ENCODE data around the gene CRAT. TPM values are rescaled to one million over a fixed set of nuclear protein-coding genes. Genes with fewer than 3 reads are reported as not detected.
A peak's percentile ranks its signal among the peaks of the same experiment; 100 is the strongest.

The CRAT gene
- total and polyA plus RNA-seq, 5 experiments from 2014 or later = 10.7 to 15.5 (median 11.3) TPM

DNA sequence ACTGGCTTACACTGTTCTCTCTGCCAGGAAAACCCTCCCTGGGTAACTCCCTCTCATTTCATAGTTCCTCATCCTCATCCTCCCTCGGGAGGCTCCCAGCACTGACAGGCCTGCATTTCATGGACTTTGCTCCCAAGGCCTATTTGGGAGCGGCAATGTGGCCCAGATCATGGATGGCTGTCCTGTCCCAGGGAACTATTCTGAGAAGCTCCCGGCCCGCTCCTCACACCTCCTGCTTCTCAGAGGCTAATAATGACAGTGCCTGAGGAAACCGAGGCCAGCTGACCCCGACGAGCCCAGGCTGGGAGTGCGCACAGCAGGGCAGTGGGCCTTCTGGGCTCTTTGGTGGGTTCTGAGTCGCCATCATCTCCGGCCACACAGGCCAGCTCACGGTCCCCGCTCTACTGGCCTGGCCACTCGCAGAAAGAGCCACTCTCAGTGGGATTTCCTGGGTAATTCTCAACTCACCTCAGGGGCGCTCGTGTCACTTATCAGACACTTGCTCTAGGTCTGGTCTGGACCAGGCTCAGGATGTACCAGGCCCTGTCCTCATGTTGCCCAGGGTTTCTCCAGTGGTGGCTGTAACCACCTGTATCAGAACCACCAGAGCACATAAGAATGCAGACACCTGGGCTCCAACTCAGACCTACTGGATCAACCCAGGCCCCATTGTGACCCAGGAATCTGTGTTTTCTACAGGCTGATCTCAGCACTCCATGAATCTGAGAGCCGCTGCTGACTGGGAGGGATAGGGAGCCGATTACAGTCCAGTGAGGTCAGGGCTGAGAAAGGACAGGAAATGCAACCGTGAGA, 31.7 kb downstream of the CRAT start:
- DNase-seq (no peak), ATAC-seq (no peak)
- H3K27me3 Mint-ChIP-seq = no peaks in the 10 kb centered on the region
- no peaks in the 10 kb centered on the region for H3K9me3 Mint-ChIP-seq
- H3K27ac Mint-ChIP-seq = peak overlapping the region in 3 of 10 donors; percentile 24 to 79 (median 53)
- H3K36me3 Mint-ChIP-seq = no peaks in the 10 kb centered on the region
- POLR2A ChIA-PET = no interaction called here
- peak overlapping the region; percentile 36 to 88 (median 55) for H3K4me3 Mint-ChIP-seq
- H3K4me1 Mint-ChIP-seq = peaks cover 4 to 41% (median 28%) of the 10 kb centered on the region in 4 donors

DNA sequence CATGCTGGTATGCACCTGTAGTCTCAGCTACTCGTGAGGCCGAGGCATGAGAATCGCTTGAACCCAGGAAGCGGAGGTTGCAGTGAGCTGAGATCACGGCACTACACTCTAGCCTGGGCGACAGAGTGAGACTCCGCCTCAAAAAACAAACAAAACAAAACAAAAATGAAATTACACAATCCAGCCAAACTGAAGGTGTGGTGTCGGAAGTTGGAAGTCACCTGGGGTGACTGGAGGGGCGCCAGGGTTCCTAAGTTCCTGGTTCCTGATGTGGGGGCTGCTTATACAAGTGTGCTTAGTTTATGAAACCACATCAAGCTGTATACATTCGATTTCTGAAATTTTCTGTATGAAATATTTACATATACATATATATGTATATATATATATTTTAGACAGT, 33.4 kb downstream of the CRAT start:
- Mint-ChIP-seq H3K9me3 (no peaks in the 10 kb centered on the region), H3K27me3 (no peaks in the 10 kb centered on the region), H3K27ac (no peak overlapping the region), H3K4me1 (peaks cover 5 to 40% (median 27%) of the 10 kb centered on the region in 4 donors), H3K4me3 (no peak overlapping the region), H3K36me3 (no peaks in the 10 kb centered on the region)
- POLR2A ChIA-PET = no interaction called here
- no peak for DNase-seq
- no peak for ATAC-seq

DNA sequence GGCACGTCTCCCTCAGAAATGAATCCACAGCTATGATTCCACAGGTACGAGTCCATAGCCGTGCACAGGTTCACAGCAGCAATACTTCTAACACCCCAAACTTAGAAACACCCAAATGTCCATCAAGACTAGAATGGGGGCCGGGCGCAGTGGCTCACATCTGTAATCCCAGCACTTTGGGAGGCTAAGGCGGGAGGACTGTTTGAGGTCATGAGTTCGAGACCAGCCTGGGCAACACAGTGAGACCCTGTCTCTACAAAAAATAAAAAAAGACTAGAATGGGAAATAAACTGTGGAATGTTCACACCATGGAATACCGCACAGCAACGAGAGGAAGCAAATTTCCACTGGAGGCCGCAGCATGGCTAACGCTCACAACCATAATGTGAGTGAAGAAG, 34.0 kb downstream of the CRAT start:
- DNase-seq (no peak), ATAC-seq (no peak)
- Mint-ChIP-seq H3K4me3 (no peak overlapping the region), H3K27ac (peak overlapping the region in 1 of 10 donors; percentile 48), H3K9me3 (no peaks in the 10 kb centered on the region), H3K36me3 (no peaks in the 10 kb centered on the region), H3K27me3 (no peaks in the 10 kb centered on the region), H3K4me1 (peaks cover 5 to 40% (median 27%) of the 10 kb centered on the region in 4 donors)
- POLR2A ChIA-PET = no interaction called here

DNA sequence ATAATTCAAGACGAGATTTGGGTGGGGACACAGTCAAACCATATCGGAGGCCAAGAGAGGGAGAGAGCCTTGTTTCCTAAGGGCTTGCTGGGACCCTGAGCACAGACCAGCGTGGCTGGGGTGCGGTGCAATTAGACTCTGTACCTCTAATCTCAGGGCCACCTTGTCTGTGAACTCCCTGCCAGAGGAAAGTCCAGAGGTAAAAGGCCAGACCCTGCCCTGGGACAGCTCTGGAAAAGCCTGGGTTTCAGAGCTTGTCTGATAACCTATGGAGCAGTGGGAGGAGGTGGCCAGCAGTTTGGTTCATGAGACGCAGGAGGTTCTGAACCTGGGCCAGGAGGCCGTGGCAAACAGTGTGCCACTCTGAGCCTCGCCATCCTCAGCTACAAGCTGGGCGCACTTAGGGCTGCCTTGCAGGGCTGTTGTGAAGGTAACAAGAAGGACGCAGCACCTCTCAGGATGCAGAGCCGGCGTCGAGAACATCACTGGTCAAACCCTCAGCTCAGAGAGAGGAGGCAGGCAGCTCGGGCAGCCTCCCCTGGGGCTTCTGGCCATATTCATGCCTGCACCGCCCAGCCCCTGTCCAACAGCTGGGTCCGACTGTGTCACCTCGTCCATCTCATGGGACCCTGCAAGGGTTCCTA, 34.5 kb downstream of the CRAT start:
- POLR2A ChIA-PET = no interaction called here
- no peaks in the 10 kb centered on the region for H3K9me3 Mint-ChIP-seq
- H3K27me3 Mint-ChIP-seq = no peaks in the 10 kb centered on the region
- no peaks in the 10 kb centered on the region for H3K36me3 Mint-ChIP-seq
- ATAC-seq (no peak), DNase-seq (no peak)
- no peak overlapping the region for H3K27ac Mint-ChIP-seq
- H3K4me1 Mint-ChIP-seq = peaks cover 5 to 43% (median 29%) of the 10 kb centered on the region in 4 donors
- H3K4me3 Mint-ChIP-seq = no peak overlapping the region

DNA sequence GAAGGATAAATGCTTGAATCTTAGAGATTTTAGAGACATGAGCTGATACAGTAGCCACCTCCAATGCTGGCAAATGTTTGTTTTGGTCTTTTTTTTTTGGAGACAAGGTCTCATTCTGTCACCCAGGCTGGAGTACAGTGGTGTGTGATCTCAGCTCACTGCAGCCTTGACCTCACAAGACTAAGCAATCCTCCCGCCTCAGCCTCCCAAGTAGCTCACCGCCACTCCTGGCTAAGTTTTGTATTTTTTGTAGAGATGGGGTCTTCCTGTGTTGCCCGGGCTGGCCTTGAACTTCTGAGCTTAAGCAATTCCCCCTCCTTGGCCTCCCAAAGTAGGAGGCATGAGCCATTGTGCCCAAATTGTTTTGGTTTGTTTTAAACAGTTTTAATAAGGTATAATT, 36.5 kb downstream of the CRAT start:
- Mint-ChIP-seq H3K27ac (peak overlapping the region in 3 of 10 donors; percentile 22 to 53 (median 51)), H3K9me3 (no peaks in the 10 kb centered on the region), H3K4me1 (peaks cover 14 to 49% (median 37%) of the 10 kb centered on the region in 4 donors), H3K4me3 (no peak overlapping the region), H3K27me3 (no peaks in the 10 kb centered on the region), H3K36me3 (no peaks in the 10 kb centered on the region)
- no peak for ATAC-seq
- POLR2A ChIA-PET = no interaction called here
- no peak for DNase-seq

DNA sequence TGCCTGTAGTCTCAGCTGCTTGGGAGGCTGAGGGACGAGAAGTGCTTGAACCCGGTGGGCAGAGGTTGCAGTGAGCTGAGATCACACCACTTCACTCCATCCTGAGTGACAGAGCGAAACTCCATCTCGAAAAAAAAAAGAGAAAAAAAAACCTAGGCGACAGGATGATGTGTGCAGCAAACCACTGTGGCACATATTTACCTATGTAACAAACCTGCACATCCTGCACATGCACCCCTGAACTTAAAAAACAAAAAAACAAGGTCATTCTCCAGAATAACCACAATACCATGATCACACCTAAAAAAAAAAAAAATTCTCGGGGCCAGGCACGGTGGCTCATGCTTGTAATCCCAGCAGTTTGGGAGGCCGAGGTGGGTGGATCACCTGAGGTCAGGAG, 37.2 kb downstream of the CRAT start:
- H3K27me3 Mint-ChIP-seq = no peaks in the 10 kb centered on the region
- peak overlapping the region; percentile 6 to 76 (median 53) for H3K27ac Mint-ChIP-seq
- POLR2A ChIA-PET = interaction anchor here (2.1 kb wide), 1 partner anchor 8 kb away, joined by 4 read pairs; the partner anchor contains the start of gene DOLPP1
- peak in 2 of 10 donors; percentile 29 to 39 for DNase-seq
- no peak for ATAC-seq
- no peak overlapping the region for H3K4me3 Mint-ChIP-seq
- no peaks in the 10 kb centered on the region for H3K9me3 Mint-ChIP-seq
- peaks cover 19 to 56% (median 44%) of the 10 kb centered on the region in 4 donors for H3K4me1 Mint-ChIP-seq
- H3K36me3 Mint-ChIP-seq = peaks cover 0 to under 1% (median 0%) of the 10 kb centered on the region in 3 donors

DNA sequence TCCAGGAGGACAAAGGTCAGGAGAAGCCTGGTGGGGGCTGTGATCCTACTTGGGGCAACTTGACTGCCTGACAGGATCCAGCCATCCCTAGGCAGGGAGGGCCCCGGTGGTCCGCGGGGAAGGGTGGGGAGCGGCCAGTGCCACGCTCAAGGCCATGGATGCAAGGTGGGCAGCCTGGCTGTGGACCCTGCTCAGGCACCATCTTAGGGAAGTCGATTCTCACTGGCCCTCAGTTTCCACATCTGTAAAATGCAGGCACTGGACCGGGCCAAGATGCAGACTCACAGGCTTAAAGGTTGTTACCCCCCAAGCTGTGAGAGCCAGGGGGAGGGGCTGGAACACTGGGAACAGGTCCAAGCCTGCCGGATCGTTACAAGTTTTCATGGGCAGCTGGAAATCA, 38.4 kb downstream of the CRAT start:
- H3K4me1 Mint-ChIP-seq = peaks cover 20 to 60% (median 48%) of the 10 kb centered on the region in 4 donors
- H3K36me3 Mint-ChIP-seq = peaks cover 0 to 2% (median 0%) of the 10 kb centered on the region in 3 donors
- no peak for DNase-seq
- H3K4me3 Mint-ChIP-seq = peak overlapping the region in 4 of 10 donors; percentile 58 to 66 (median 60)
- POLR2A ChIA-PET = interaction anchor here (0.5 to 2.1 kb wide), 4 partner anchors 9 to 1155 kb away, joined by 3 to 4 read pairs (median 3); partner anchors contain the start of genes DOLPP1, SPTAN1 and ST6GALNAC4
- H3K9me3 Mint-ChIP-seq = no peaks in the 10 kb centered on the region
- ATAC-seq = no peak
- peak overlapping the region in 9 of 10 donors; percentile 21 to 84 (median 71) for H3K27ac Mint-ChIP-seq
- no peaks in the 10 kb centered on the region for H3K27me3 Mint-ChIP-seq

DNA sequence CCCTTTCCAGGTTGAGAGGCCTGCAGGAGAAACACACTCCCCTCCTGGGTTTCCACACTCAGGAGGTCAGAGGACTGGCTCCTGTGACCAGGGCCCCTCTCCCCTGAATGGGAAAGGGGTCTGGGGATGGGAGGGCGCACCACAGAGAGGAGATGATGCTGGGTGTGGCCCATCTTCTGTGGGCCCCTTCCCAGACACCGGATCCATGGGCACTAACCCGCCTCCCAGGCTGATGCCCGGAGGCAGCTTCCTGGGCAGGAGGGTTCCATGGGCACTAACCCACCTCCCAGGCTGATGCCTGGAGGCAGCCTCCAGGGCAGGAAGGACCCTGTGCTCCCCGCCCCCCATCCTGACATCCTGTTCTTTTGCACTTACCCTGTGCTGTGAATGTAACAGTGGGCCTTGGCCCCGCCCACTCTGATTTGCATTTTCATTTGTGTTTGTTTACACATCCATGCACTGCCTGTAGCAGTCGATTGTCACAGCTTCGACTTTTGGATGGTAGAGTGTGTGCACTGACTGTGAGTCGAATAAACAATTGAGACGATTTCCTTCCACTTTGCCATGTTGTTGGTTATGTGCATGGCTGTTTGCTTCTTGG, 39.0 kb downstream of the CRAT start:
- DNase-seq (peak in 7 of 10 donors; percentile 16 to 71 (median 36)), ATAC-seq (peak in 1 of 2 donors; percentile 38)
- Mint-ChIP-seq H3K27ac (peak overlapping the region in 9 of 10 donors; percentile 21 to 84 (median 71)), H3K9me3 (no peaks in the 10 kb centered on the region), H3K27me3 (no peaks in the 10 kb centered on the region), H3K4me1 (peaks cover 20 to 60% (median 48%) of the 10 kb centered on the region in 4 donors), H3K36me3 (peaks cover 0 to 5% (median 0%) of the 10 kb centered on the region in 3 donors), H3K4me3 (peak overlapping the region in 5 of 10 donors; percentile 58 to 66 (median 60))
- POLR2A ChIA-PET = interaction anchor here (0.5 to 2.1 kb wide), 6 partner anchors 10 to 1155 kb away, joined by 3 to 6 read pairs (median 3); partner anchors contain the start of genes DOLPP1, SPTAN1 and ST6GALNAC4

DNA sequence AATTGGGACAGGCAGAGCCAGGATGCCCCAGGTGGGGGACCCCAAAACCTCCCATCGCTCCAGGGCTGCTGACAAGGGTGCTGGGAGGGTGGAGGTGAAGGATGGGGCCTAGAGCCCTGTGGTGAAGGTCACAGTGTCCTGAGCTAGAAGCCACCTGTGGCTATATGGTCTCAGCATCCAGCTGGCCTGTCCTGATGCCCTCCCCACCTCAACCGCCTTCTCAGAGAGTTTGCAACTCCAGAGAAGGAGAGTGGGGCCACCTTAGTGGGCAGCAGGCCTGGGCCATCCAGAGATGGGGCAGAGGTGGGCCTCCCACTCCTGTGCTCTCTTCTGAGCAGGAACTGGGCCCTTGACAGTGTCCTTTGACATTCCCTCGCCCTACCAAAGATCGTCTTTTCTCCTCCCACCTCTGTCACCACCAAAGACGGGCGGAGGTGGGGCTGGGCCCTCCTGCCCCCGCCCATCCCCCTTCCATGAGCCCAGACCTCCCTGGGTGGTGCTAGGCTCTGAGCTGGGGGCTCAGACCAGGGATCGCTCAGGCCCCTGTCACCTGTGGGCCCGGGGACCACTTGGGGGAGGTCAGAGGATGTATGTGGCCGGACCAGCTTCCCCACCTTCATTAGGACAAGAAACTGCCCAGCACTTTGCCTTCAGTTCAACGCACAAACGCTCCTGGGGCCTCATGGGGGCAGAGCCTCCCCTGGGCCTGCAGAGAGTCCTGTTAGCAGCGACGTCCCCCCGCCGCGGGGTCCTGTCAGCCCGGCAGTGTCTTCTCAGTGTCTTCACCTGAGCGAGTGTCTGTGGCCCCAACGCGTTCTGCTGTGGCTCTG, 39.7 kb downstream of the CRAT start:
- Mint-ChIP-seq H3K4me1 (peaks cover 20 to 60% (median 48%) of the 10 kb centered on the region in 4 donors), H3K27me3 (no peaks in the 10 kb centered on the region), H3K9me3 (no peaks in the 10 kb centered on the region), H3K27ac (peak overlapping the region in 9 of 10 donors; percentile 21 to 84 (median 40)), H3K36me3 (peaks cover 0 to 9% (median 0%) of the 10 kb centered on the region in 3 donors), H3K4me3 (peak overlapping the region in 2 of 10 donors; percentile 10 to 62)
- POLR2A ChIA-PET = interaction anchor here (0.6 to 3.4 kb wide), 4 partner anchors 10 to 36 kb away, joined by 3 to 39 read pairs (median 5); partner anchors contain the start of gene DOLPP1
- ATAC-seq = no peak
- no peak for DNase-seq

DNA sequence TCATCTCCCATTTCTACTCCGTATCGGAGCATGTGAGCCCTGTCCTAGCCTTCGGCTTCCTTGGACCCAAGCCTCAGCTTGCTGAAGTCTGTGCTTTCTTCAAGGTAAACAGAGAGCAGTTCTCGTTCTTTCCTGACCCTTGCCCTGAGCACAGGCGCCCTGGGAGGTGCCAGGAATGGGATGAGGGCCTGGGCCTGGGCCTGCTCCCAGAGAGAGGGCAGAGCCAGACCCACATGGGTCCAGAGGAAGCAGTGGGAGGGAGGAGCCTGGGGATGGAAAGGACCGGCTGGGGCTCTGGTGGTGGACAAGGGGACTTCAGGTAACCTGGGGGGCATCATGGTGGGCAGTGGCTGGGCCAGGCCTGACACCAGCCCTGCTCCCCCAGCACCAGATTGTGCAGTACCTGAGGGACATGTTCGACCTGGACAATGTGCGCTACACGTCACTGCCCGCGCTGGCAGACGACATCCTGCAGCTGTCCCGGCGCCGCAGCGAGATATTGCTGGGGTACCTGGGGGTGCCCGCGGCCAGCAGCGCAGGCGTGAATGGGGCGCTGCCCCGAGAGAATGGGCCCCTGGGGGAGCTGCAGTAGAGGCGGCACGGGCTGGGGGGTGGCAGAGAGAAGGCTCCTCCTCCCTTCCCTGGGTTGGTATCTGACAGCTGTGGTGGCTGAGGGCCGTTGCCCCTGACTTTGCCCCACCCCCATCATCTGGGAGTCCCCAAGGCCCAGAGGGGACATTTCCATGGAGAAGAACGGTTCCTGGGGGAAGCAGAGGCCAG, 40.5 kb downstream of the CRAT start:
- Mint-ChIP-seq H3K27me3 (no peaks in the 10 kb centered on the region), H3K27ac (peak overlapping the region; percentile 40 to 96 (median 90)), H3K4me3 (peak overlapping the region in 6 of 10 donors; percentile 11 to 87 (median 76)), H3K36me3 (peaks cover 0 to 16% (median 0%) of the 10 kb centered on the region in 3 donors), H3K9me3 (no peaks in the 10 kb centered on the region), H3K4me1 (peaks cover 20 to 60% (median 48%) of the 10 kb centered on the region in 4 donors)
- DNase-seq = no peak
- ATAC-seq = no peak
- POLR2A ChIA-PET = interaction anchor here (0.6 to 3.4 kb wide), 6 partner anchors 11 to 346 kb away, joined by 3 to 39 read pairs (median 5); partner anchors contain the start of genes CRAT, DOLPP1, MIGA2 and PTPA

All from naive thymus-derived CD8-positive, alpha-beta T cell (primary cell).